HK-2 (cell line): ENCODE measurements around the gene TRIM33.
A peak's percentile ranks its signal among the peaks of the same experiment; 100 is the strongest.
"Not testable (repeated sequence)": the region's sequence is repeated elsewhere in the genome, so short reads cannot be mapped to it uniquely, and the experiment has no call there.

Source experiments
- DNase-seq: peaks from one replicate; pipeline ENCODE4 v3.0.0-alpha.2; 2018; ENCODE audit not compliant: unreplicated experiment

TRIM33 gene

GRCh38 chr1:114467491-114467890 lies 43.5 kb downstream of the TRIM33 start:
- DNase-seq, result no peak

- no peak for DNase-seq
These were observed 44.5 kb downstream of the TRIM33 start for GRCh38 chr1:114466334-114467014.

GRCh38 chr1:114462963-114463362 lies 48.0 kb downstream of the TRIM33 start:
- DNase-seq, result no peak

- DNase-seq, result no peak
These were observed 48.7 kb downstream of the TRIM33 start for GRCh38 chr1:114462341-114462740.

GRCh38 chr1:114458237-114458777 lies 52.7 kb downstream of the TRIM33 start:
- DNase-seq, result peak; percentile 8

- DNase-seq, result no peak
These were observed 53.2 kb downstream of the TRIM33 start for GRCh38 chr1:114457675-114458236.

GRCh38 chr1:114456586-114456985 lies 54.4 kb downstream of the TRIM33 start:
- DNase-seq, result no peak

- DNase-seq, result no peak
These were observed 55.8 kb downstream of the TRIM33 start for GRCh38 chr1:114455102-114455785.

GRCh38 chr1:114454539-114454938 lies 56.5 kb downstream of the TRIM33 start:
- DNase-seq, result no peak

GRCh38 chr1:114453361-114453784 lies 57.6 kb downstream of the TRIM33 start:
- no peak for DNase-seq

- DNase-seq, result no peak
These were observed 62.5 kb downstream of the TRIM33 start for GRCh38 chr1:114448370-114449036.

- no peak for DNase-seq
These were observed 64.8 kb downstream of the TRIM33 start for GRCh38 chr1:114446198-114446597.

- not testable (repeated sequence) for DNase-seq
These were observed 67.8 kb downstream of the TRIM33 start for GRCh38 chr1:114443226-114443625.

- DNase-seq, result no peak
These were observed 69.7 kb downstream of the TRIM33 start for GRCh38 chr1:114441332-114441731.

- no peak for DNase-seq
These were observed 71.6 kb downstream of the TRIM33 start for GRCh38 chr1:114439369-114439768.

GRCh38 chr1:114437812-114438211 lies 73.2 kb downstream of the TRIM33 start:
- DNase-seq, result no peak

GRCh38 chr1:114436799-114437198 lies 74.2 kb downstream of the TRIM33 start:
- DNase-seq, result no peak

GRCh38 chr1:114435088-114435715 lies 75.8 kb downstream of the TRIM33 start:
- no peak for DNase-seq

GRCh38 chr1:114431026-114431425 lies 80.0 kb downstream of the TRIM33 start:
- DNase-seq, result no peak

GRCh38 chr1:114428083-114428754 lies 82.8 kb downstream of the TRIM33 start:
- no peak for DNase-seq

- no peak for DNase-seq
These were observed 83.4 kb downstream of the TRIM33 start for GRCh38 chr1:114427612-114428011.
